Measurements from ENCODE around the gene BEST3.
"Not testable (repeated sequence)": the region's sequence is repeated elsewhere in the genome, so short reads cannot be mapped to it uniquely, and the experiment has no call there.

The BEST3 gene

DNA sequence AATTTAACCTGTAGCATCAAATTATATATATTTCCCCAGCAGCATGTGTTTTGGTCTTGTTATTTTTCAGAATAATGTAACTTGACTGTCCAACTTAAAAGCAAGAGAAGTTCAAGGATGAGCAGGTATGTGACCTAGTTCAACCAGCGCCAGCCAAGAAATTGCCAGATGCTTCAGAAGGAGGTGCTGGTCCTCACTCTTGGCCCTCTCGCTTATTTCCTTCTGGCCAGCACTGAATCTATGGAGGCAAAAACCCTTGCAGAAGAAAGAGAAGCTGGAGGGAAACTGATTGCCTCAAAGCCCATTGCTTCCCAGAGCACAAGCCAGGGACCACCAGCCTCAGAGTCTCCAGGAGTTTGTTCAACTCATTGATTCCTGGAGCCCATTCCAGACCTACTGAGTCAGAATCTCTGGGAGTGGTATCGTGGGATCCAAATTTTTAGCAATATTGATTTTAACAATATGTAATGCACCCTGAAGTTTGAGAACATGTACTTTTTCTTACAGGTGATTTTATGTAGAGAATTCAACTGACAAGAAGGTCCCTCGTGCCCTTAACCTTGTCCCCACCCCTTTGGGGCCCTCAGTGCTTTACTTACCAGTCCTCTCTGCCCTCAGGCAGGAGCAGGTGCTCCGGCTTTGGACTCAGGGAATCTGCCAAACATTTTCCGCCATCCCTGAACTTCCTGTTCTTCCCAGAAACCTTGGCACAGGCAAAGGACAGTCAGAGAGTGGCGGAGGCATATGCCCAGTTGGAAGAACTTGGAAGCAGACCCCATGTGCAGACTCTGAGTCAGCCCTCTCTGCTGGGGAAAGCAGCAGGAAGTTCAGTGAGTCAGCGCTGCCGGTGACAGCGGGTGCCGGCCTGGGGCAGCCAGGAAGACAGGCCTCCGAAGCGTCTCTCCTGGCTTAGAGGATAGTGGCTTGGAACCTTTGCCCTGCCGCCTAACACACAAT, 10.4 kb downstream of the BEST3 start:
- DNase-seq (ENCODE audit: low read depth, low spot score): peak; percentile 82
- peak overlapping the region; percentile 61 for H3K27ac ChIP-seq

DNA sequence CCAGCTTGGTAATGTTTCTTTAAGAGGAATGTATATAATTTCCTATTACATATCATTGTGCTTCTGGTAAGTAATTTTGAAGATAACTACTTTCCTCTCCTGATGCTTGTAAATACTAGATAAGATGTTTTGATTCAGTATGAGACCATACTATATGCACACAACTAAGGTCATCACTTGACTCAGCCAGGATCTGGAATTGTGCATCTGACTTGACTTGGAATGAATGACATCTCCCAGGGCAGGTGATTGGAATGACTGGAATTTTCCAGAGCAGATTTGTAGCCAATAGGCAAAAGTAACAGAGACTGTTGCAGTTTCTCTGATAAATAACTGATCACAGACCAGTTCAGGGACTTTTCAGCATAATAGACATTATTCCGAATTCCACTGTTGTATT, 11.1 kb downstream of the BEST3 start:
- DNase-seq (ENCODE audit: low read depth, low spot score): no peak
- H3K27ac ChIP-seq: peak overlapping the region; percentile 61

DNA sequence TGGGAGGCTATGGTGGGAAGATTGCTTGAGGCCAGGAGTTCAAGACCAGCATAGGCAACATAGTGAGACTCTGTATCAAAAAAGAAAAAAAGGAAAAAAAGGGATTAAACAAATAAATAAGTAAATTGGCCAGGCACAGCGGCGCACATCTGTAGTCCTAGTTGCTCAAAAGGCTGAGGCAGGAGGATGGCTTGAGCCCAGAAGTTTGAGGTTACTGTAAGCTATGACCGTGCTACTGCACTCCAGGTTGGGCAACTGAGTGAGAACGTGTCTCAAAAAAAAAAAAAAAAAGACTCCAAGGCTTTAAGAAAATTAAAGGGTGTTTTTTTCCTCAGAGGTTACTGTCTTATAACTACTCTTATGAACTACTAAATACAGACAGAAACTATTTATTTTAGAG, 11.7 kb downstream of the BEST3 start:
- no peak for DNase-seq (ENCODE audit: low read depth, low spot score)
- no peak overlapping the region for H3K27ac ChIP-seq

DNA sequence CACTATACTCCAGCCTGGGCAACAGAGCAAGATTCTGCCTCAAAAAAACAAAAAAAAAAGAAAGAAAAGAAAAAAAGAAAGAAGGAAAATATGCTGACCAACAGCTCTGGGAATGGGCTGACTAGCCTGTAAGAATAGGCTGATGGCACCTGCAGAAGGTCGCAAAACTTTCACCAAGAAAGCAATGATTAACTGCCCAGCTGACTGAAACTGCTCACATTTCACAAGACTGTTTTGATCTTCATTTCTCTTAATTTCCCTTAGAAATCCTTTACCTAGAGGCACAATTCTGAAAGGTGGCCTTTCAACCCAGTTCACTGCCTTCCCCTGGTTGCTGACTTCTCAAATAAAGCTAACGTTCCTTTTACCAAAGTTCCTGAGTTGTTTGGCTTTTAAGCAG, 12.4 kb downstream of the BEST3 start:
- H3K27ac ChIP-seq: no peak overlapping the region
- DNase-seq (ENCODE audit: low read depth, low spot score): no peak

DNA sequence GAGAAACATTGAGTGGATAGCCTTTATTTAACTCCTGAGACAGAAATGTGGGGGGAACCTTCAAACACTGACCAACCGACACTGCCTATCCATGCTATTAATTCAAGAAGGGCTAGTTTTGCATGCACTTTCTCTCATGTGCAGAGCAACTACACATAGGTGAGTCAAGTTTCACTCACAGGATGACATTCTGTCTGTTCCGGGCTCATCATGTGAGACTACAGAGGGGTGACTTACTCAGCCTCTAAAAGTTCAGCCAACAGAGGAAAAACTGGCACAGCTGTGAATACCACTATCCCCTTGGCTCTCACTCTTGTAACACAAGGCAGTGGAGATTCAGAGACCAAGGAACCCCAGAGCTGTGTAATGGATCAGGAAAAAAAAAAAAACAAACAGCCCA, 13.3 kb downstream of the BEST3 start:
- H3K27ac ChIP-seq: peak overlapping the region; percentile 18
- DNase-seq (ENCODE audit: low read depth, low spot score): peak; percentile 77

DNA sequence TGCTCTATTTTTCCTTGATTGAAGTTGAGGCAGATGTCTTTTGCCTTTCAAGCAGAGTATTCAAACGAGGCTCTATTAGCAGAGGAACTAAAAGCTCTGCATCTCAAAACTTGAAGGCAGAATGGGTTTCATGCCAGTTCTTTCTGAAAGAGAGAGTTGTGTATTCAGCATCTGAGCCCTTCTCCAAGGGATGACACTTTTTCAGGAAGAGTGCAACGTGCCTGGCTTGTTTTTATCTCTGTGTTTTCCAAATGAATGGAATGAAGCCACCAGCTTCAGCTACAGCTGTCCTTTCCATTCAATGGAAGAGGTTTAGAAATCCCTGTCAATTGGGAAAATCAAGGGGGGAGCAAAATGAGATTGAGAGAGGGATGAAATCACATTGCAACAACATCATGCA, 14.6 kb downstream of the BEST3 start:
- DNase-seq (ENCODE audit: low read depth, low spot score): no peak
- no peak overlapping the region for H3K27ac ChIP-seq

DNA sequence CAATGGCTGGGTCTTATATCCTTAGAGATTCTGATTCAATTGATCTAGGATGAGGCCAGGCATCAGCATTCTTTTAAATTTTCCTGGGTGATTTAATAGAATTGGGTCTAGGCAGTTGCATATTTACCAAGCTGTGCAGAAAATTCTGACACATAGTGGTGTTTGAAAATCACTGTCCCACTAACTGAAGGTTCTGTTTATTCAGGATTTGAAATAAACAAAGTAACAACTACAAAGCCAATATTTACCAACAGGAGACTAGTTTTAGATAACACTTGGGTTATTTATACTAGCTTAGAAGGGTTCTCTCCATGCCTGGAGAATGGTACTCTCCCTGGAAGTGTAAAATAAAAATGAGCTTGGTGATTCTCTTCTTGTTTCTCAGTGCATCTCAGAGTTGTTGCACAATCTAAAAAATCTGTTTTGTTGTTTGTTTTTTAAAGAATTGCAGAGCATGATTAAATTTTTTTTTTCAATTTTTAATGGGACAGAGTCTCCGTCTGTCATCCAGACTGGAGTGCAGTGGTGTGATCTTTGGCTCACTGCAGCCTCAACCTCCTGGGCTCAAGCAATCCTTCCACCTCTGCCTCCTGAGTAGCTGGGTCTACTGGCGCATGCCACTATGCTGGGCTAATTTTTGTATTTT, 16.9 kb downstream of the BEST3 start:
- DNase-seq (ENCODE audit: low read depth, low spot score): no peak
- H3K27ac ChIP-seq: no peak overlapping the region

DNA sequence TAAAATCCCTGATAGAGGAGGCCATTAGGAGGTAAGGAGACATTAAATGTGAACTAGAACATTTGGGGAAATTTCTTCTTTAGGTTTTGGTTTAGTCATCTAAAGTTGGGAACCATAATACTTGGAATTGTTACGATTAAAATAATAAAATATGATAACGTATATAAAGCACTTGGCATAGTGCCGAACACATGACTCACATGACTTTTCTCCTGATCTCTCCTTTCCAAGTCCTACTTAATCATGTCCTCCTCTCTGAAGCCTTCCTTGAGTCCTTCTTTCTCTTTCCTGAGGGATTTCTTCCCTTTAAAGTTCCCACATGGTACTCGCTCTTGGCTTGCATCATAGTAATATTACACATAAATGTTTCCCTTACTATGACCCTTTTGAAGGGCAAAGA, 20.0 kb downstream of the BEST3 start:
- no peak overlapping the region for H3K27ac ChIP-seq
- DNase-seq (ENCODE audit: low read depth, low spot score): no peak

DNA sequence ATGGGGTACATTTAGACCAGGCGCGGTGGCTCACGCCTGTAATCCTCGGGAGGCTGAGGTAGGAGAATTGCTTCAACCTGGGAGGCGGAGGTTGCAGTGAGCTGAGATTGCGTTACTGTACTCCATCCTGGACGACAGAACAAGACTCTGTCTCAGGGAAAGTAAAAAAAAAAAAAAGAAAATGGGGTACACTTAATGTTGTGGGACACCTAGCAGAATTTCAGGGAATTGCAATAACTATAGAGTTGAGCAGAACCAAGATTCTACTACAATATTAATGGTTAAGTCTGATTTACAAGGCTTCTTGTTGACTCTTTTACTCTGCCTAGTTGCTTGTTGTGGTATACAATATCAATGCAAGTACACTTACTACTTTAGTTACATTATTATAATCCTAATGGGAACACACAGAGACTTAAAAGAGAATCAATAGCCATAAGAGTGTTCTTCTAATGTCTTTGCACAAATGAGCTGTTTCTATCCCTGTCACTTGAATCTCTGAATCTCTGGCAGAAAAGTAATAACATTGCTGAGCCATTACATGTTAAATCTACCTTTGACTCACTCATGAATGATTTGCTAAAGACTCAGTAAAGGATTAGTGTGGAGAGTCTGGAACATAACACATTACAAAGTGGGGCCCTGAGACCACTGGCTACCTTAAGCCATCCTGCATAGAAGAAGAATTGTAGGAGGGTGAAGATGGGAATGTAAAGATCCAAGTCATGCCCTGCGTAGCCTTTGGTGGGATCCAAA, 22.7 kb downstream of the BEST3 start:
- no peak overlapping the region for H3K27ac ChIP-seq
- no peak for DNase-seq (ENCODE audit: low read depth, low spot score)

DNA sequence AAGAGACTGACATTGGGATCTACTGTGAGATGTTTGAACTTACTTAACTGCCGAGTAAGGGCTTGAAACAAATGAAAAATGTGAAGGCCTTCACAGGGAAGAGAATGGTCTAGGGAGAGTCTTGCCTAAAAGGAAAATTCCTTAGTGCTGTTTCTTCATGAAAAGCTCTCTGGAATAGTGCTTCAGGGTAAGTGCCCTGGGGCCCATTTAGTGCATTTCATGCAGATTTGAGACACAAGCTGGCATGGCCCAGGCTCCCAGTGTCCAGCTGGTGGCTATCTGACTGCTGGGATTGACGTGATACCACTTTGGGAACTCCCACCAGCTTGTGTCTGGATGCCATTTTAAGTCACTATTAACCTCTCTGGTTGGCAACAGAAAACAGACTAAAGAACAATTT, 26.9 kb downstream of the BEST3 start:
- H3K27ac ChIP-seq: no peak overlapping the region
- DNase-seq (ENCODE audit: low read depth, low spot score): no peak

DNA sequence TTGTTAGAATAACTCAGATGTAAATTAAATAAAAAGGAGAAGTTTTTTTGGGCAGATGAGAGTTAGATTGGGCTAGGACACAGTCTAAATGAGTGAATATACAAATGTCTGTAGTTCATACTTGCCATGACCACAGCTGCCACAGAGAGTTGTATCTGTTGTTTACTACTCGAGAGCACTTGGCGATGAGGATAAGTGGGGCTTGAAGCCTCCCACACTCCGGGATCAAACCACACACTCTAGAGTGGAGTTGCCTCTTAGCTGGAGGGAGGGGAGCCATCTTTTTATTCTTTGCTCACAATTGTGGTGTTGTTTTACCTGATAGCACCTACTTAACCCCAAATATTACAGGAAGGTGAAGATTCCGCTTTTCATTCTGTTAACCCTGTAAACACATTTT, 27.5 kb downstream of the BEST3 start:
- no peak overlapping the region for H3K27ac ChIP-seq
- no peak for DNase-seq (ENCODE audit: low read depth, low spot score)

DNA sequence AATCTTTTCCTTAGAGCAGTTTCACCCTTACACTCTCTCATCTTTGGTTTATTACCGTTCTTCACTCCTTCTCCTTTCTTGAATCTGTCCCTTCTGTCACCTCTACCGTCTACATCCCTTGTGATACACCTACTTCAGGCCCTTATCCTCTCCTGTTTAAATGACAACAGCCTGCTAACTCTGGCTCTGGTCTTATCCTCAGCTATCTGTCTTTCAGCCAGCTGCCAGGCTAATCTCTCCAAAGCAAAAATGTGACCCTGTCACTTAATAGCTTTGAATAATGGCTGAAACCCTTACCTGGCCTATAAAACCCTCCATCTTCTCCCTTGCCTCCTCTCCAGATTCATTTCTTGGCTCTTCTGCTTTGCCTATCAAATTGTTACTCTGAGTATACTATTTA, 32.3 kb downstream of the BEST3 start:
- no peak for DNase-seq (ENCODE audit: low read depth, low spot score)
- H3K27ac ChIP-seq: no peak overlapping the region

DNA sequence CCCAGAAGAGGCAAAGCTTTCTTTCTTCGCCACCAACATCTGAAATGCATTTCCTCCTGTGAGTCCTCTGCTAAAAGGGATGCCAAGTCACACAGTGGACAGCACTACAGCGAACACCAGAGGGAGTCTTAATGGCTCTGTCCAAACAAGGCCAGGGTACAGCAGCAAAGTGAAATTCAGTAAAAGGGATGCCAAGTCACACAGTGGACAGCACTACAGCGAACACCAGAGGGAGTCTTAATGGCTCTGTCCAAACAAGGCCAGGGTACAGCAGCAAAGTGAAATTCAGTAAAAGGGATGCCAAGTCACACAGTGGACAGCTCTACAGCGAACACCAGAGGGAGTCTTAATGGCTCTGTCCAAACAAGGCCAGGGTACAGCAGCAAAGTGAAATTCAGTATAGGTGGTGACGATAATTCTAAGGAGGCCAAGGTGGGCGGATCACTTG, 34.1 kb downstream of the BEST3 start:
- DNase-seq (ENCODE audit: low read depth, low spot score); H3K27ac ChIP-seq: not testable (repeated sequence)

DNA sequence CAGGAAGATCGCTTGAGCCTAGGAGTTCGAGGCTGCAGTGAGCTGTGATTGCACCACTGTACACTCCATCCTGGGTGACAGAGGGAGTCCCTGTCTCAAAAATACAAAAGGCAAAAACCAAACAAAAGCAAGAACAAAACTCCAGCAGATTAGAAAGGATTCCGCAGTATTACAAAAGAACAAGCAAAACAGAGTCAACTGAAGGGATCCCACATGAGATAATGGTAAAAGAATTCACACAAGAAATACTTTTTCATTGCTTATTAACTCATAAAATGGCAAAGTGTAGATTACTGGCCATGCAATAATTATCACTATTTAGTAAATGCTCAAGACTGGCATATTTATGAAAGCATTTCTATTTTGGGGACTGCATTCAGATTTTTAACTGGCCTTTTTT, 35.4 kb downstream of the BEST3 start:
- H3K27ac ChIP-seq: no peak overlapping the region
- no peak for DNase-seq (ENCODE audit: low read depth, low spot score)

DNA sequence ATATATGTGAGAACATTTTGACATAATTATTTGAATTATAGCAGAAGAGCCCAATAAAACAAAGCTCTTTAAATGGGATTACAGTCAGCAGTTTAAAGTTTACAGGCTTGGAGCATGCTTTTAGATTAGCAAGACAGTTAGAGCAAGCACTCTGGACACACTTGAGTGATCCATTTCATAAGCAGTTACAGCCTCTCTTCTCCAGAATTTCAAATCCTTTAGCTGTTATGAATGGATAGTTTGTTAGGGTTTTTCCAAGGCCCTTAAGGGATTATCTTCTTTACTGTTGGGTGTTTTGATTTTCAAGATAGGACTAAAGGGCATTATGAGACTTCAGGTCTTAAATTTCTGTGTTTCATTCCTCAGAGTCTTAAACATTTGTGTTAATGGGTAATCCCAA, 36.3 kb downstream of the BEST3 start:
- no peak overlapping the region for H3K27ac ChIP-seq
- no peak for DNase-seq (ENCODE audit: low read depth, low spot score)

DNA sequence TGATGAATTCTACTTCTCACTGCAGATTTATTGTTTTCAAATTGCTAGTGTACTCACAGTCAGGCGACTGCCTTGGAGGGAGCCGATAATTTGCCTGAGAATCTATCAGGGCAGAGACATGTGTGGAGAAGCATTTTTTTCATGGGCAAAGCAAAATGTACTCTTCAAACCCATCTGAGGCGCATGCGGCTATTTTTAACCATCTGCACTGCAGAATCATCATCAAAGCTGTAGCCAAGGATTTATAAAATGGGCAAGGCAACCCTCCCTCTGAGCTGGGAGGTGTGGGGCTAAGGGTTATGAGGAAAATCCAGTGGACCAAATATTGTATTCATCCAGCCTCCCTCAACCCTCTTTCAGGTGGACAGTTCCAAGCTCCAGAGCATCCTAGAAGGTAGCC, 37.7 kb downstream of the BEST3 start:
- H3K27ac ChIP-seq: no peak overlapping the region
- no peak for DNase-seq (ENCODE audit: low read depth, low spot score)

DNA sequence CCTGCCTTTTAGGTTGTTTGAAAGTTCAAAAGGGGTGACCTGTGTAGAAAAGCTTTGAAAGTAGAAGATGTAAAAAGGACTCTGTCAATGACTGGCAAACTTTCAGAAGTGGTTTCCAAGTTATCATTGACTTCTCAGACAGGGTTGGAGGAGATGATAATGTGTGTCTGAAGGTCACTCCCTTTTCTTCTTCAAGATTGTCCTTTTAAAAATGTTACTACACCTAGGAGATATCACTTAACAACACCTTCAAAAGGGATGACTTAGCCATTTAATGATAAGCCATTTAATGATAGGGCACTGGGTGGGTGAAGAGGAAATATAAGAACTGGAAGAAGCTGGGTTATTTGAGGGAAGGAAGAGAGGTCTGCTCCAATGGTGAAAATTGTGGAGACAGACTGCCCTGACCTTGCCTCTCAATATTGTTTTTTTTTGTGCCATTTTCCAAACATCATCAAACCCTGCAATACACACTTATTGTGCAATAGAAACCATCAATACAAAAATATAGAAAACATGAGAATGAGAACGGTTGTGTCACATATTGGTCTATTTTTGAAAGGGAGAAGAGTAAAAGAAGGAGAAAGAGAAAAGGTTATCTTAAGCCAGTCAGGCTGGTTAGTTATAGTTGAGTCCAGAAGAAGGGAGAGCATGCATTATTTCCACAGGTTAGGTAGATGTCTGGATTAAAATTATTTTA, 38.8 kb downstream of the BEST3 start:
- no peak overlapping the region for H3K27ac ChIP-seq
- no peak for DNase-seq (ENCODE audit: low read depth, low spot score)

DNA sequence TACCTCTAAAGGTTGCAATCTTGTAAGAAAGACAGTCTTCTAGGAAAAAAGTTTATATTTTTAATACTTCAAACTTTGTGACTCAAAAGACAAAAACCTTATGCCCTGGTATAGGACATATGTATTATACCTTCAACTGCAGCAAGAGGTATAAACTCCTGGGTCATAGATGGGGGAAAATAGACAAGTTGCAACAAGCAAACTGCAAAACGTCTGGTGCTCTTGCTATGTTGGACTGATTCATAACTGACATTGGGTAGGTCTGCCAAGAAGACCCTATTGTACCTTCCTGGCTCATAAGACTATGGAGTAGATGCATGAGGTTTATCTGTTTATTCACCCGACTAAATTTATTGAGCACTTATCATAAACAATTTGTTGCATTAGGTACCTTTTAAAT, 40.9 kb downstream of the BEST3 start:
- DNase-seq (ENCODE audit: low read depth, low spot score): peak; percentile 36
- H3K27ac ChIP-seq: no peak overlapping the region

DNA sequence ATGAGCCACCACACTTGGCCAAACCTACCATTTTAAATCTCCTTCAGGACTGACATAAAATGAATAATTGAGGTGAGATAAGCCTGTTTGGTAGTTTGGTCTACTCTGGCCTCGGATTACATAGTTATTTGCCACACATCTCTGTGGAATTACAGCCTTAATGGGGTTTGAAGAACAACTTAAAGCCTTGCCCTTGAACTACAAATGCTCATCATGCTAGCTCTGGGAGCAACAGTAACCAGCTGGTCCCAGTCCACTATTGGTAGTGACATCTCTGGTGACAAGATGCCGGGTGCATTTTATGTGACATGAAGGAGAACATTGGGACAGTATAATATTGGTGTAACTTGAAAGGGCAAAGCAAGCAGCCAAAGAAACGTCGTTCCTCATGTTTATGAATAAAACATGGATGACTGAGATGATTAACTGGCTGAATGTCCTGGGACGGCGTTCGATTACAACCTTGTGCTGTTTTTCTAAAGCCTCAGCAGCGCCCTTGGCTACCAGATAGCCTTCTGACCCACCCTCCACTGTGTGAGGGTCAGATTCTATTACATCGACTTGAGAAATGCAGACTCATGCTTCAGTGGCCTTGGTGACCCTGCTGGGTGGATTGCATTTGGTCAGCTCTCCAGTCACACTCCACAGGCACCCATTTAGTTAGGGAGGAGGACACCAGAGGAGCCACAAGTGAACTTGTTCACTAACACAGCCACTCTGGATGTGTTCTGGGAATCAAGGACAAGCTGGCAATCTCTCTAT, 41.5 kb downstream of the BEST3 start:
- no peak overlapping the region for H3K27ac ChIP-seq
- DNase-seq (ENCODE audit: low read depth, low spot score): no peak
